GM12878 (cell line): ENCODE measurements around the gene PTX4. TPM values are rescaled to one million over a fixed set of nuclear protein-coding genes. Genes with fewer than 3 reads are reported as not detected.

ENCODE experiments used
- ATAC-seq: fragments of 200-7000 bp; cut with Tn5 transposase; 3 replicates; pipeline ENCODE4 v1.9.1; 2020; ENCODE audit warnings: mild to moderate bottlenecking, moderate library complexity
- BruUV-seq: library from RNA; stranded (reverse); fragments of 400-500 nt; replicated peaks from 2 replicates; lab custom pipeline; 2021; lab: Mats Ljungman, UMichigan
- CTCF ChIA-PET: fragments of 300-600 bp; sonication (Branson Sonifier 250); formaldehyde crosslinking; extraction: SDS; loops from one replicate; lab custom pipeline; 2021; ENCODE audit warnings: inconsistent platforms; lab: Yijun Ruan, JAX
- POLR2A ChIA-PET: fragments of 350-600 bp; formaldehyde crosslinking; extraction: SDS; loops from one replicate; lab custom pipeline; 2021; ENCODE audit warnings: inconsistent platforms; lab: Charles Lee
- RAD21 ChIA-PET: fragments of 300-600 bp; sonication (Branson Sonifier 250); formaldehyde crosslinking; loops from one replicate; lab custom pipeline; 2023; ENCODE audit warnings: antibody characterized with exemption; ENCODE audit not compliant: unreplicated experiment; lab: Charles Lee
- SMC1A ChIA-PET: fragments of 300-600 bp; sonication (Branson Sonifier 250); formaldehyde crosslinking; loops from one replicate; lab custom pipeline; 2023; ENCODE audit not compliant: unreplicated experiment, uncharacterized antibody; lab: Charles Lee
- DNase-seq: peaks from one replicate; pipeline ENCODE4 v3.0.0-alpha.2; 2011; ENCODE audit warnings: low read depth, low spot score
- FAIRE-seq: peaks from 3 replicates; lab custom pipeline; 2011; peaks lifted over from hg19 to GRCh38; lab: Jason Lieb, UNC
- H2AFZ ChIP-seq: 2 replicates; pipeline ENCODE4 v1.6.0; 2011; ENCODE audit warnings: low read depth, low read length, control low read depth; ENCODE audit not compliant: control insufficient read depth
- H3K27ac ChIP-seq: 2 replicates; pipeline ENCODE4 v1.5.1; 2011; ENCODE audit warnings: control low read depth; ENCODE audit not compliant: control insufficient read depth, insufficient read depth
- H3K27me3 ChIP-seq, 2 experiments: replicated peaks in 1 of 2; 2 replicates each; pipeline versions ENCODE4 v1.6.0 to v1.6.1; 2011; ENCODE audit warnings: low read length in 1 of 2; ENCODE audit not compliant: control insufficient read depth in 2 of 2, insufficient read depth in 2 of 2
- H3K36me3 ChIP-seq, 2 experiments: 2 replicates each; pipeline ENCODE4 v1.5.1; 2011; ENCODE audit warnings: low read length in 1 of 2; ENCODE audit not compliant: control insufficient read depth in 2 of 2, insufficient read depth in 2 of 2
- H3K4me1 ChIP-seq: 2 replicates; pipeline ENCODE4 v1.6.1; 2011; ENCODE audit warnings: mild to moderate bottlenecking, low read length, moderate library complexity, mixed read lengths; ENCODE audit not compliant: control insufficient read depth, insufficient read depth
- H3K4me2 ChIP-seq: 2 replicates; pipeline ENCODE4 v1.6.0; 2011; ENCODE audit warnings: control low read depth; ENCODE audit not compliant: control insufficient read depth, insufficient read depth
- H3K4me3 ChIP-seq: fragments of 200-600 bp; sonication (generic); 2 replicates; pipeline ENCODE4 v1.5.1; 2016
- H3K79me2 ChIP-seq: 2 replicates; pipeline ENCODE4 v1.6.0; 2011; ENCODE audit warnings: low read length; ENCODE audit not compliant: control insufficient read depth, insufficient read depth
- H3K9ac ChIP-seq: 2 replicates; pipeline ENCODE4 v1.8.0; 2011; ENCODE audit warnings: low read length, control low read depth, mixed read lengths; ENCODE audit not compliant: control insufficient read depth, insufficient read depth
- H3K9me3 ChIP-seq: replicated peaks from 3 replicates; pipeline ENCODE4 v1.5.1; 2011; ENCODE audit warnings: mild to moderate bottlenecking, low read length; ENCODE audit not compliant: control insufficient read depth, insufficient read depth
- H4K20me1 ChIP-seq: 2 replicates; pipeline ENCODE4 v1.6.0; 2011; ENCODE audit not compliant: control insufficient read depth, insufficient read depth
- ASH2L ChIP-seq: fragments of 300-600, 200-600 bp; sonication (generic); IDR thresholded peaks from 2 replicates; pipeline ENCODE4 v1.6.1; 2017; ENCODE audit warnings: low read depth, mild to moderate bottlenecking, borderline replicate concordance
- CBFB ChIP-seq: IDR thresholded peaks from 2 replicates; pipeline ENCODE4 v1.6.1; 2016; ENCODE audit warnings: antibody characterized with exemption, low read depth
- EGR1 ChIP-seq, 2 experiments: IDR thresholded peaks; 1 replicate in 1 of 2; 2 replicates in 1 of 2; pipeline ENCODE4 v1.6.1; 2011 to 2012; ENCODE audit warnings: low read depth in 2 of 2, low read length in 2 of 2, borderline replicate concordance in 1 of 2, mild to moderate bottlenecking in 1 of 2, moderate library complexity in 1 of 2
- FOS ChIP-seq: IDR thresholded peaks from 3 replicates; pipeline ENCODE4 v1.6.1; 2011; ENCODE audit warnings: borderline replicate concordance; ENCODE audit not compliant: insufficient read length; ENCODE audit errors: extremely low read depth
- HDAC2 ChIP-seq: fragments of 200-600 bp; sonication (generic); IDR thresholded peaks from 2 replicates; pipeline ENCODE4 v1.6.1; 2017
- KAT2A ChIP-seq: conservative IDR thresholded peaks from 2 replicates; pipeline ENCODE4 v1.6.1; 2011; ENCODE audit warnings: low read depth, low read length; ENCODE audit not compliant: control insufficient read depth
- PML ChIP-seq: IDR thresholded peaks from 2 replicates; pipeline ENCODE4 v1.6.1; 2012; ENCODE audit warnings: low read length, inconsistent platforms
- POLR2A ChIP-seq: IDR thresholded peaks from 2 replicates; pipeline ENCODE4 v1.6.1; 2011; ENCODE audit warnings: low read depth, mild to moderate bottlenecking, low read length
- SMC3 ChIP-seq: IDR thresholded peaks from 2 replicates; pipeline ENCODE4 v1.6.1; 2011; ENCODE audit warnings: low read length, improper control_type of control experiment, borderline replicate concordance
- TCF3 ChIP-seq: IDR thresholded peaks from 2 replicates; pipeline ENCODE4 v1.6.1; 2012; ENCODE audit warnings: low read depth, mild to moderate bottlenecking, low read length, borderline replicate concordance; ENCODE audit not compliant: insufficient read depth
- ZNF274 ChIP-seq: IDR thresholded peaks from one replicate; pipeline ENCODE4 v1.8.0; 2011; ENCODE audit not compliant: insufficient read length, insufficient read depth
- ZNF592 ChIP-seq: fragments of 450-650 bp; IDR thresholded peaks from 2 replicates; pipeline ENCODE4 v1.6.1; 2017; ENCODE audit warnings: mild to moderate bottlenecking, moderate library complexity
- WGBS: methylation state at CpG from one replicate; pipeline ENCODE4 v1.1.6; 2016; ENCODE audit warnings: low lambda C conversion rate; ENCODE audit not compliant: insufficient replicate concordance, insufficient coverage; ENCODE audit errors: missing lambda C conversion rate; 5-methylcytosine and 5-hydroxymethylcytosine counted together
- in situ Hi-C: fragments of 300-500 bp; cut with MboI; formaldehyde crosslinking; loops from 9 replicates; pipeline ENCODE4 v1.14.3; 2018; ENCODE audit warnings: mixed read lengths
- intact Hi-C: fragments of 100-400 bp; cut with micrococcal nuclease; formaldehyde crosslinking; loops from one replicate; pipeline ENCODE4 v1.14.2; 2022; ENCODE audit not compliant: unreplicated experiment
- polyA plus RNA-seq, 11 experiments: library from polyadenylated mRNA; depleted of rRNA in 4 of 11; unstranded in 6 of 11; stranded (reverse) in 5 of 11; fragments of >200 nt; fragmentation: Nextera tagmentation in 4 of 11; fragmentation: Illumina TruSeq in 1 of 11; extraction: Ambion mirVana in 4 of 11; extraction: Trizol in 1 of 11; gene quantifications; 1 replicate in 1 of 11; 2 replicates in 10 of 11; pipeline versions ENCODE4 v1.2.1 to v1.2.3, GENCODE V29; 2011 to 2016; ENCODE audit warnings: inconsistent platforms in 2 of 11, missing spikeins in 2 of 11, low read depth in 1 of 11
- total RNA-seq, 4 experiments: library from RNA; depleted of rRNA in 3 of 4; stranded (reverse); fragments of >200 nt in 3 of 4; fragmentation: Illumina TruSeq in 1 of 4; extraction: Trizol in 1 of 4; gene quantifications; 2 replicates each; pipeline versions ENCODE4 v1.2.1 to v1.2.3, GENCODE V29; 2013 to 2021
- TF ChIP-seq, protein P1 (sequence below): fragments of 450-650 bp; formaldehyde crosslinking; IDR thresholded peaks from 2 replicates; pipeline ENCODE4 v1.4.0; 2020; ENCODE audit warnings: mild to moderate bottlenecking, moderate library complexity

Gene PTX4
- total and polyA plus RNA-seq, 10 of the 15 experiments (the other 5 are each of a cell fraction or from before 2014, with no cell fraction given), result not detected

GRCh38 chr16:1470481-1471251 lies 18.1 kb downstream of the PTX4 start (continued):
- TF ChIP-seq, protein P1, sequence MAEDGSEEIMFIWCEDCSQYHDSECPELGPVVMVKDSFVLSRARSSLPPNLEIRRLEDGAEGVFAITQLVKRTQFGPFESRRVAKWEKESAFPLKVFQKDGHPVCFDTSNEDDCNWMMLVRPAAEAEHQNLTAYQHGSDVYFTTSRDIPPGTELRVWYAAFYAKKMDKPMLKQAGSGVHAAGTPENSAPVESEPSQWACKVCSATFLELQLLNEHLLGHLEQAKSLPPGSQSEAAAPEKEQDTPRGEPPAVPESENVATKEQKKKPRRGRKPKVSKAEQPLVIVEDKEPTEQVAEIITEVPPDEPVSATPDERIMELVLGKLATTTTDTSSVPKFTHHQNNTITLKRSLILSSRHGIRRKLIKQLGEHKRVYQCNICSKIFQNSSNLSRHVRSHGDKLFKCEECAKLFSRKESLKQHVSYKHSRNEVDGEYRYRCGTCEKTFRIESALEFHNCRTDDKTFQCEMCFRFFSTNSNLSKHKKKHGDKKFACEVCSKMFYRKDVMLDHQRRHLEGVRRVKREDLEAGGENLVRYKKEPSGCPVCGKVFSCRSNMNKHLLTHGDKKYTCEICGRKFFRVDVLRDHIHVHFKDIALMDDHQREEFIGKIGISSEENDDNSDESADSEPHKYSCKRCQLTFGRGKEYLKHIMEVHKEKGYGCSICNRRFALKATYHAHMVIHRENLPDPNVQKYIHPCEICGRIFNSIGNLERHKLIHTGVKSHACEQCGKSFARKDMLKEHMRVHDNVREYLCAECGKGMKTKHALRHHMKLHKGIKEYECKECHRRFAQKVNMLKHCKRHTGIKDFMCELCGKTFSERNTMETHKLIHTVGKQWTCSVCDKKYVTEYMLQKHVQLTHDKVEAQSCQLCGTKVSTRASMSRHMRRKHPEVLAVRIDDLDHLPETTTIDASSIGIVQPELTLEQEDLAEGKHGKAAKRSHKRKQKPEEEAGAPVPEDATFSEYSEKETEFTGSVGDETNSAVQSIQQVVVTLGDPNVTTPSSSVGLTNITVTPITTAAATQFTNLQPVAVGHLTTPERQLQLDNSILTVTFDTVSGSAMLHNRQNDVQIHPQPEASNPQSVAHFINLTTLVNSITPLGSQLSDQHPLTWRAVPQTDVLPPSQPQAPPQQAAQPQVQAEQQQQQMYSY, result no peak
- no peak for TF ChIP-seq KAT2A
- TF ChIP-seq CBFB, result no peak
- TF ChIP-seq HDAC2, result no peak

DNA sequence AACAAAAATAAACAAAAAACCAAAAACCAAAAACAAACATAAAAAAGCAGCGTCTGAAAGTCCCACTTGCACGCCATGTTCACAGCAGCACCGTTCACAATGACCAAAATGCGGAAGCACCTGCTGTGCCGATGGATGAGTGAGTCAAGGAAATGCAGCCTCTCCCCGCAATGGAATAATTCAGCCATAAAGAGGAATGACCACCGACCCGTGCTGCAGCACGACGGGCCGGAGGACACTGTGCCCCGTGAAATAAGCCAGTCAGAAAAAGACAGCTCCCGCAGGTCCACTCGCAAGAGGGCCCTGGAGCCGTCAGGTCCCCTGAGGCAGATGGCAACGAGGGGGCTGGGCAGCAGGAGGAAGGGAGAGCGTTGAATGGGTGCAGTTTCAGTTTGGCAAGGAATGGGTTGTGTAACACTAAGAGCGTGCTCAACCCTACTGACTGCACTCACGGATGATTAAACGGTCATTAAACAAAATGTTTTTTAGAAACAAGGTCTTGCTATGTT lies 19.0 kb downstream of the PTX4 start:
- Histone ChIP-seq H3K27ac (peak overlapping the region; percentile 92), H4K20me1 (no peaks in the 10 kb centered on the region), H3K79me2 (peaks cover 55% of the 10 kb centered on the region), H3K4me3 (peak overlapping the region; percentile 41; the same call in 1 of the 2 replicates), H3K9me3 (no peaks in the 10 kb centered on the region), H3K4me2 (peak overlapping the region; percentile 87), H3K36me3 (no peaks in the 10 kb centered on the region), H3K4me1 (peaks cover 20% of the 10 kb centered on the region), H2AFZ (peak overlapping the region; percentile 65), H3K27me3 (no peaks in the 10 kb centered on the region), H3K9ac (peak overlapping the region; percentile 75)
- 96% methylated on average over 20 of the region's 20 CpGs for WGBS
- in situ Hi-C loops, result no loop called here
- intact Hi-C loops, result loop anchor here (5.0 kb wide), 1 partner anchor 47 kb away; the partner anchor contains the start of gene UQCC4
- FAIRE-seq (peak; percentile 44), ATAC-seq (peak; percentile 67), DNase-seq (no peak)
- ChIA-PET RAD21 (no interaction called here), POLR2A (interaction anchor here (1.0 to 1.3 kb wide), 3 partner anchors 10 to 49 kb away, joined by 3 to 4 read pairs (median 4); partner anchors contain the start of gene UQCC4), CTCF (no interaction called here), SMC1A (no interaction called here)
- no TSS peak for BruUV-seq
- peak; percentile 55; the same call in 1 of the 2 replicates for TF ChIP-seq POLR2A
- no peak for TF ChIP-seq ZNF592
- TF ChIP-seq TCF3, result 0 out of 2 replicates have a peak, but pooled peaks have one; percentile 47
- TF ChIP-seq SMC3, result no peak
- no peak for TF ChIP-seq FOS
- TF ChIP-seq EGR1 (IDR thresholded peaks at IDR 0.05; ENCODE audit: borderline replicate concordance in 1 of 2, low read depth in 2 of 2, low read length in 2 of 2), result no peak
- TF ChIP-seq ASH2L, result no peak
- 0 out of 2 replicates have a peak, but pooled peaks have one; percentile 30 for TF ChIP-seq PML
- TF ChIP-seq ZNF274, result no peak
